HepG2 (cell line): ENCODE results near the gene OGG1. TPM values are rescaled to one million over a fixed set of nuclear protein-coding genes. Genes with fewer than 3 reads are reported as not detected.

Experiments
- CREB3 ChIP-seq: sonication (generic); formaldehyde crosslinking; IDR thresholded peaks from 2 replicates; pipeline ENCODE4 v1.5.0; 2020; ENCODE audit warnings: missing genetic modification reagents
- DNMT1 ChIP-seq: sonication (generic); formaldehyde crosslinking; IDR thresholded peaks from 2 replicates; pipeline ENCODE4 v1.5.1; 2020; ENCODE audit warnings: mild to moderate bottlenecking, missing genetic modification reagents
- ERF ChIP-seq: IDR thresholded peaks from 2 replicates; pipeline ENCODE4 v1.6.1; 2018; ENCODE audit warnings: missing biosample characterization, missing genetic modification reagents
- FOXO1 ChIP-seq: sonication (generic); formaldehyde crosslinking; IDR thresholded peaks from 2 replicates; pipeline ENCODE4 v1.4.0; 2020; ENCODE audit warnings: missing genetic modification reagents
- FOXP1 ChIP-seq, 2 experiments: fragments of 450-650 bp in 1 of 2; IDR thresholded peaks; 2 replicates each; pipeline ENCODE4 v1.6.1; 2017 to 2018; ENCODE audit warnings: antibody characterized with exemption in 1 of 2
- KMT2A ChIP-seq: sonication (generic); formaldehyde crosslinking; IDR thresholded peaks from 2 replicates; pipeline ENCODE4 v1.4.0; 2020; ENCODE audit warnings: missing genetic modification reagents
- PBX2 ChIP-seq: IDR thresholded peaks from 2 replicates; pipeline ENCODE4 v1.6.1; 2016; ENCODE audit warnings: control low read depth
- RXRA ChIP-seq: sonication (generic); formaldehyde crosslinking; IDR thresholded peaks from 2 replicates; pipeline ENCODE4 v1.5.1; 2020; ENCODE audit warnings: missing genetic modification reagents
- SOX5 ChIP-seq: IDR thresholded peaks from 2 replicates; pipeline ENCODE4 v1.6.1; 2016; ENCODE audit warnings: borderline replicate concordance
- SOX6 ChIP-seq, 2 experiments: fragments of 450-650 bp in 1 of 2; sonication (generic) in 1 of 2; formaldehyde crosslinking in 1 of 2; IDR thresholded peaks; 2 replicates each; pipeline versions ENCODE4 v1.4.0 to v1.6.1; 2017 to 2020; ENCODE audit warnings: antibody characterized with exemption in 1 of 2, mild to moderate bottlenecking in 1 of 2, missing genetic modification reagents in 1 of 2
- SP1 ChIP-seq, 2 experiments: fragments of 450-650 bp in 1 of 2; sonication (generic) in 1 of 2; formaldehyde crosslinking in 1 of 2; IDR thresholded peaks; 2 replicates each; pipeline versions ENCODE4 v1.4.0 to v1.6.1; 2016 to 2020; ENCODE audit warnings: missing genetic modification reagents in 1 of 2
- ZNF264 ChIP-seq: sonication (generic); formaldehyde crosslinking; IDR thresholded peaks from 2 replicates; pipeline ENCODE4 v1.4.0; 2020; ENCODE audit warnings: missing genetic modification reagents
- ZNF331 ChIP-seq: sonication (generic); formaldehyde crosslinking; IDR thresholded peaks from 2 replicates; pipeline ENCODE4 v1.4.0; 2020; ENCODE audit warnings: missing genetic modification reagents
- polyA plus RNA-seq, 8 experiments: library from polyadenylated mRNA; depleted of rRNA in 3 of 8; stranded (reverse) in 7 of 8; unstranded in 1 of 8; fragments of >200 nt; fragmentation: Illumina TruSeq in 4 of 8; extraction: Trizol in 4 of 8; gene quantifications; 2 replicates each; pipeline versions ENCODE4 v1.2.1 to v1.2.3, GENCODE V29; 2011 to 2016; ENCODE audit warnings: low read depth in 4 of 8, missing spikeins in 1 of 8, mixed read lengths in 1 of 8; ENCODE audit not compliant: insufficient read depth in 1 of 8
- total RNA-seq, 5 experiments: library from RNA; depleted of rRNA; stranded (reverse); fragments of >200 nt; fragmentation: Illumina TruSeq; extraction: Trizol; gene quantifications; 2 replicates each; pipeline ENCODE4 v1.2.3, GENCODE V29; 2016; ENCODE audit warnings: low read depth in 1 of 5
- TF ChIP-seq, protein P1 (sequence below): sonication (generic); formaldehyde crosslinking; conservative IDR thresholded peaks from 2 replicates; pipeline ENCODE4 v1.4.0; 2020; ENCODE audit warnings: mild to moderate bottlenecking, missing genetic modification reagents, moderate library complexity
- TF ChIP-seq, protein P2 (sequence below): sonication (generic); formaldehyde crosslinking; IDR thresholded peaks from 2 replicates; pipeline ENCODE4 v1.4.0; 2020; ENCODE audit warnings: missing genetic modification reagents, borderline replicate concordance
- TF ChIP-seq, protein P3 (sequence below): sonication (generic); formaldehyde crosslinking; IDR thresholded peaks from 2 replicates; pipeline ENCODE4 v1.5.0; 2020; ENCODE audit warnings: missing genetic modification reagents, mild to moderate bottlenecking, borderline replicate concordance

The OGG1 gene
- total and polyA plus RNA-seq, 2 of the 13 experiments (the other 11 are each of a cell fraction or from before 2014, with no cell fraction given): 28.7 to 33.2 TPM

- TF ChIP-seq PBX2 (CRISPR knock-in tag) (no peak), ZNF264 (CRISPR knock-in tag) (0 out of 2 replicates have a peak, but pooled peaks have one; percentile 33), ZNF331 (CRISPR knock-in tag) (no peak), FOXP1 (IDR thresholded peaks at IDR 0.05) (no peak), FOXP1 (CRISPR knock-in tag; IDR thresholded peaks at IDR 0.05) (peak; percentile 22; the same call in 1 of the 2 replicates), SOX6 (IDR thresholded peaks at IDR 0.05) (no peak), SOX6 (CRISPR knock-in tag; IDR thresholded peaks at IDR 0.05) (peak; percentile 28; the same call in 1 of the 2 replicates), FOXO1 (CRISPR knock-in tag) (0 out of 2 replicates have a peak, but pooled peaks have one; percentile 7), RXRA (CRISPR knock-in tag) (peak; percentile 43; the same call in 1 of the 2 replicates), SOX5 (CRISPR knock-in tag) (0 out of 2 replicates have a peak, but pooled peaks have one; percentile 39), SP1 (IDR thresholded peaks at IDR 0.05) (no peak), SP1 (CRISPR knock-in tag; IDR thresholded peaks at IDR 0.05) (peak; percentile 86), ERF (CRISPR knock-in tag) (peak; percentile 23), DNMT1 (CRISPR knock-in tag) (peak; percentile 83; the same call in 1 of the 2 replicates), CREB3 (CRISPR knock-in tag) (0 out of 2 replicates have a peak, but pooled peaks have one; percentile 33), KMT2A (CRISPR knock-in tag) (peak; percentile 51; the same call in 1 of the 2 replicates)
- TF ChIP-seq, protein P1, sequence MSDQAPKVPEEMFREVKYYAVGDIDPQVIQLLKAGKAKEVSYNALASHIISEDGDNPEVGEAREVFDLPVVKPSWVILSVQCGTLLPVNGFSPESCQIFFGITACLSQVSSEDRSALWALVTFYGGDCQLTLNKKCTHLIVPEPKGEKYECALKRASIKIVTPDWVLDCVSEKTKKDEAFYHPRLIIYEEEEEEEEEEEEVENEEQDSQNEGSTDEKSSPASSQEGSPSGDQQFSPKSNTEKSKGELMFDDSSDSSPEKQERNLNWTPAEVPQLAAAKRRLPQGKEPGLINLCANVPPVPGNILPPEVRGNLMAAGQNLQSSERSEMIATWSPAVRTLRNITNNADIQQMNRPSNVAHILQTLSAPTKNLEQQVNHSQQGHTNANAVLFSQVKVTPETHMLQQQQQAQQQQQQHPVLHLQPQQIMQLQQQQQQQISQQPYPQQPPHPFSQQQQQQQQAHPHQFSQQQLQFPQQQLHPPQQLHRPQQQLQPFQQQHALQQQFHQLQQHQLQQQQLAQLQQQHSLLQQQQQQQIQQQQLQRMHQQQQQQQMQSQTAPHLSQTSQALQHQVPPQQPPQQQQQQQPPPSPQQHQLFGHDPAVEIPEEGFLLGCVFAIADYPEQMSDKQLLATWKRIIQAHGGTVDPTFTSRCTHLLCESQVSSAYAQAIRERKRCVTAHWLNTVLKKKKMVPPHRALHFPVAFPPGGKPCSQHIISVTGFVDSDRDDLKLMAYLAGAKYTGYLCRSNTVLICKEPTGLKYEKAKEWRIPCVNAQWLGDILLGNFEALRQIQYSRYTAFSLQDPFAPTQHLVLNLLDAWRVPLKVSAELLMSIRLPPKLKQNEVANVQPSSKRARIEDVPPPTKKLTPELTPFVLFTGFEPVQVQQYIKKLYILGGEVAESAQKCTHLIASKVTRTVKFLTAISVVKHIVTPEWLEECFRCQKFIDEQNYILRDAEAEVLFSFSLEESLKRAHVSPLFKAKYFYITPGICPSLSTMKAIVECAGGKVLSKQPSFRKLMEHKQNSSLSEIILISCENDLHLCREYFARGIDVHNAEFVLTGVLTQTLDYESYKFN (CRISPR knock-in tag): peak; percentile 56
- TF ChIP-seq, protein P2, sequence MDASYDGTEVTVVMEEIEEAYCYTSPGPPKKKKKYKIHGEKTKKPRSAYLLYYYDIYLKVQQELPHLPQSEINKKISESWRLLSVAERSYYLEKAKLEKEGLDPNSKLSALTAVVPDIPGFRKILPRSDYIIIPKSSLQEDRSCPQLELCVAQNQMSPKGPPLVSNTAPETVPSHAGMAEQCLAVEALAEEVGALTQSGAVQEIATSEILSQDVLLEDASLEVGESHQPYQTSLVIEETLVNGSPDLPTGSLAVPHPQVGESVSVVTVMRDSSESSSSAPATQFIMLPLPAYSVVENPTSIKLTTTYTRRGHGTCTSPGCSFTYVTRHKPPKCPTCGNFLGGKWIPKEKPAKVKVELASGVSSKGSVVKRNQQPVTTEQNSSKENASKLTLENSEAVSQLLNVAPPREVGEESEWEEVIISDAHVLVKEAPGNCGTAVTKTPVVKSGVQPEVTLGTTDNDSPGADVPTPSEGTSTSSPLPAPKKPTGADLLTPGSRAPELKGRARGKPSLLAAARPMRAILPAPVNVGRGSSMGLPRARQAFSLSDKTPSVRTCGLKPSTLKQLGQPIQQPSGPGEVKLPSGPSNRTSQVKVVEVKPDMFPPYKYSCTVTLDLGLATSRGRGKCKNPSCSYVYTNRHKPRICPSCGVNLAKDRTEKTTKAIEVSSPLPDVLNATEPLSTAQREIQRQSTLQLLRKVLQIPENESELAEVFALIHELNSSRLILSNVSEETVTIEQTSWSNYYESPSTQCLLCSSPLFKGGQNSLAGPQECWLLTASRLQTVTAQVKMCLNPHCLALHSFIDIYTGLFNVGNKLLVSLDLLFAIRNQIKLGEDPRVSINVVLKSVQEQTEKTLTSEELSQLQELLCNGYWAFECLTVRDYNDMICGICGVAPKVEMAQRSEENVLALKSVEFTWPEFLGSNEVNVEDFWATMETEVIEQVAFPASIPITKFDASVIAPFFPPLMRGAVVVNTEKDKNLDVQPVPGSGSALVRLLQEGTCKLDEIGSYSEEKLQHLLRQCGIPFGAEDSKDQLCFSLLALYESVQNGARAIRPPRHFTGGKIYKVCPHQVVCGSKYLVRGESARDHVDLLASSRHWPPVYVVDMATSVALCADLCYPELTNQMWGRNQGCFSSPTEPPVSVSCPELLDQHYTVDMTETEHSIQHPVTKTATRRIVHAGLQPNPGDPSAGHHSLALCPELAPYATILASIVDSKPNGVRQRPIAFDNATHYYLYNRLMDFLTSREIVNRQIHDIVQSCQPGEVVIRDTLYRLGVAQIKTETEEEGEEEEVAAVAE (CRISPR knock-in tag): no peak
- TF ChIP-seq, protein P3, sequence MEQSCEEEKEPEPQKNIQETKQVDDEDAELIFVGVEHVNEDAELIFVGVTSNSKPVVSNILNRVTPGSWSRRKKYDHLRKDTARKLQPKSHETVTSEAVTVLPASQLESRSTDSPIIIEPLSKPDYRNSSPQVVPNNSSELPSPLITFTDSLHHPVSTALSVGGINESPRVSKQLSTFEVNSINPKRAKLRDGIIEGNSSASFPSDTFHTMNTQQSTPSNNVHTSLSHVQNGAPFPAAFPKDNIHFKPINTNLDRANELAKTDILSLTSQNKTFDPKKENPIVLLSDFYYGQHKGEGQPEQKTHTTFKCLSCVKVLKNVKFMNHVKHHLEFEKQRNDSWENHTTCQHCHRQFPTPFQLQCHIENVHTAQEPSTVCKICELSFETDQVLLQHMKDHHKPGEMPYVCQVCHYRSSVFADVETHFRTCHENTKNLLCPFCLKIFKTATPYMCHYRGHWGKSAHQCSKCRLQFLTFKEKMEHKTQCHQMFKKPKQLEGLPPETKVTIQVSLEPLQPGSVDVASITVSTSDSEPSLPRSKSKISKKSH (CRISPR knock-in tag): peak; percentile 64; the same call in 1 of the 2 replicates
These were observed 18.3 kb upstream of the OGG1 start, which contains the start of gene BRPF1 (continued) for GRCh38 chr3:9731206-9732079.
